A673 (cell line): ENCODE measurements around the gene C19orf12. TPM values are rescaled to one million over a fixed set of nuclear protein-coding genes. Genes with fewer than 3 reads are reported as not detected.

ENCODE experiments used
- BruUV-seq: library from RNA; stranded (reverse); fragments of 400-500 nt; replicated peaks from 2 replicates; lab custom pipeline; 2021; lab: Mats Ljungman, UMichigan
- CTCF ChIA-PET: fragments of 300-600 bp; sonication (Branson Sonifier 250); formaldehyde crosslinking; loops from one replicate; lab custom pipeline; 2022; ENCODE audit warnings: antibody characterized with exemption; lab: Charles Lee
- POLR2A ChIA-PET: fragments of 300-600 bp; sonication (Branson Sonifier 250); formaldehyde crosslinking; loops from one replicate; lab custom pipeline; 2022; ENCODE audit warnings: antibody characterized with exemption; ENCODE audit not compliant: low non-redundant PET; lab: Charles Lee
- DNase-seq: peaks from one replicate; pipeline ENCODE4 v3.0.0-alpha.2; 2015; ENCODE audit warnings: low spot score
- H3K27ac ChIP-seq: fragments of 200-600 bp; sonication (generic); 2 replicates; pipeline ENCODE4 v1.5.1; 2016; ENCODE audit warnings: mixed run types, low read depth, mild to moderate bottlenecking, mixed read lengths, antibody characterized with exemption, low read length; ENCODE audit not compliant: poor library complexity, severe bottlenecking
- H3K27me3 ChIP-seq: fragments of 200-600 bp; sonication (generic); replicated peaks from 2 replicates; pipeline ENCODE4 v1.6.1; 2017; ENCODE audit warnings: mixed run types, low read depth, mild to moderate bottlenecking, mixed read lengths, antibody characterized with exemption, low read length; ENCODE audit not compliant: insufficient read depth, poor library complexity
- H3K36me3 ChIP-seq: fragments of 200-600 bp; sonication (generic); 2 replicates; pipeline ENCODE4 v1.6.1; 2016; ENCODE audit warnings: mixed run types, mild to moderate bottlenecking, mixed read lengths, antibody characterized with exemption, low read length; ENCODE audit not compliant: insufficient read depth, poor library complexity, severe bottlenecking
- H3K4me1 ChIP-seq: fragments of 200-600 bp; sonication (generic); 2 replicates; pipeline ENCODE4 v1.6.1; 2017; ENCODE audit warnings: mixed run types, mild to moderate bottlenecking, mixed read lengths, antibody characterized with exemption, low read length; ENCODE audit not compliant: insufficient read depth, poor library complexity, severe bottlenecking
- H3K4me3 ChIP-seq: fragments of 200-600 bp; sonication (generic); 2 replicates; pipeline ENCODE4 v1.5.1; 2016; ENCODE audit warnings: low read depth, mixed run types, mild to moderate bottlenecking, mixed read lengths, low read length; ENCODE audit not compliant: poor library complexity, severe bottlenecking
- H3K9me3 ChIP-seq: fragments of 200-600 bp; sonication (generic); 2 replicates; pipeline ENCODE4 v1.6.1; 2016; ENCODE audit warnings: mixed run types, low read depth, mild to moderate bottlenecking, mixed read lengths, antibody characterized with exemption, low read length; ENCODE audit not compliant: poor library complexity, severe bottlenecking
- CTCF ChIP-seq: fragments of 300-800, 200-600 bp; sonication (generic); conservative IDR thresholded peaks from 2 replicates; pipeline ENCODE4 v1.5.1; 2017; ENCODE audit warnings: low read depth, mild to moderate bottlenecking, antibody characterized with exemption, low read length, moderate library complexity, mixed read lengths
- EZH2 ChIP-seq: fragments of 200-600 bp; sonication (generic); IDR thresholded peaks from 2 replicates; pipeline ENCODE4 v1.6.1; 2017; ENCODE audit warnings: borderline replicate concordance, low read depth, mild to moderate bottlenecking, mixed read lengths, antibody characterized with exemption, low read length; ENCODE audit not compliant: poor library complexity, severe bottlenecking
- intact Hi-C: fragments of 100-400 bp; cut with micrococcal nuclease; formaldehyde crosslinking; loops from one replicate; pipeline ENCODE4 v1.10.0; 2022; ENCODE audit not compliant: unreplicated experiment
- total RNA-seq: library from RNA; stranded (reverse); gene quantifications from 2 replicates; pipeline ENCODE4 v1.2.3, GENCODE V29; 2021

C19orf12 gene
- total RNA-seq, 1 experiment from 2014 or later, result 26.8 TPM

GRCh38 chr19:29650772-29651387, 64.2 kb downstream of the C19orf12 start:
- no peak for DNase-seq
- Histone ChIP-seq H3K36me3 (no peaks in the 10 kb centered on the region), H3K4me3 (no peak overlapping the region), H3K9me3 (no peaks in the 10 kb centered on the region), H3K27ac (no peak overlapping the region), H3K27me3 (peaks cover 14% of the 10 kb centered on the region), H3K4me1 (no peaks in the 10 kb centered on the region)
- POLR2A ChIA-PET, result no interaction called here
- CTCF ChIA-PET, result no interaction called here
- no peak for TF ChIP-seq EZH2
- TF ChIP-seq CTCF, result no peak
- intact Hi-C loops, result no loop called here
- BruUV-seq, result no TSS peak

Other genes with a start within 250 kb of the C19orf12 start
- not detected in 2 replicates for gene VSTM2B, start 189.3 kb downstream of the C19orf12 start, total RNA-seq
- 70.1 and 70.6 TPM in 2 replicates for gene POP4, start 109.0 kb downstream of the C19orf12 start, total RNA-seq
- not detected in 2 replicates for gene PLEKHF1, start 49.8 kb downstream of the C19orf12 start, total RNA-seq
- 8.9 and 12.0 TPM in 2 replicates for gene CCNE1, start 96.7 kb upstream of the C19orf12 start, total RNA-seq
- 88.6 and 93.0 TPM in 2 replicates for gene URI1, start 227.0 kb upstream of the C19orf12 start, total RNA-seq